Gastrocnemius medialis (tissue), 4 donors: ENCODE results near the gene IFFO2.

ENCODE experiments used
- CTCF ChIP-seq, 5 experiments: fragments of 450-650 bp in 3 of 5; fragments of 200-600 bp in 2 of 5; sonication (generic) in 2 of 5; IDR thresholded peaks in 4 of 5; conservative IDR thresholded peaks in 1 of 5; 1 replicate in 4 of 5; 2 replicates in 1 of 5; pipeline ENCODE4 v1.5.1; 2016 to 2019; ENCODE audit warnings: antibody characterized with exemption in 5 of 5, mild to moderate bottlenecking in 3 of 5, moderate library complexity in 3 of 5
- POLR2A ChIP-seq, 2 donors: fragments of 450-650 bp; IDR thresholded peaks; one replicate each; pipeline ENCODE4 v1.6.1; 2017; ENCODE audit warnings: antibody characterized with exemption in 2 of 2, mild to moderate bottlenecking in 2 of 2, moderate library complexity in 2 of 2

DNA sequence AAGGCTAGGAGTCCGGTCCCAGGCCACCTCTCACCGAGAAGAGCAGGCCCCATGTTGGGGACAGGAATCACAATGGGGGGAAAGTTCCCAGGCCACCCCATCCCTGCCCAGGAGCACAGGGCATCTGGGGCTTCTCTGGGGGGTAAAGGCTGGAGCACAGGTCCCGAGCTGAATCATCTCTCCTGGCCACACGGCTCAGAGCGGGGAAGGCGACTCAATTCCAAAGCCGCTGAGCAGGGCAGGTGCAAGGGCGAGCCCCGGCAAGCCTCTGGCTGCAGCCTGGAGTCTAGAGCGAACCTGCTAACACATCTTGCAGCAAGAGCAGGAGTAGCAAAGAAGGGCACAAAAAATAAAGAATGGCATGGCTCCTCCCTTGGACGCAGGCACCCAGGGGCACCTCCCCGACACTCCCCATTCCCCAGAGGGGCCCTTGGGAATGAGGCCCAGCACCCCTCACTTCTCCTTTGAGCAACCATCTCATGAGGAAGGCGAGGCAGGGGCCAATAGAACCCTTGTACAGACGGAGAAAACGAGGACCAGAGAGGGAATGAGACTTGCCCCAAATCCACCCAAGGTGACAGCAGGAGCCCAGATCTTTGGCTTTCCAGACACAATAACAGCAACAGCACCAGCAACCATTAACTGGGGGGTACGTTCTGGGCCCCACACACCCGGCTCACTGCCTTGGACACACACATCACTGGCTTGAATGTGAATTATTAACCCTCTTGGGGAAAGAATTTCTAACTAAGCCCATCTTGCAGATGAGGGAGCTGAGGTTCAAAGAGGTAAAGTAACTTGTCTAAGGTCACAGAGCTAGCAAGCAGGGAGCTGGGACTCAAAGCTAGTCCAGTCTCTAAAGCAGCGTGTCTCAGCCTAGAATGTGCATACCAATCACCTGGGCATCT, 33.4 kb downstream of the IFFO2 start:
- no peak for TF ChIP-seq POLR2A (IDR thresholded peaks at IDR 0.05)
- peak in 1 of 5 experiments; percentile 4 for TF ChIP-seq CTCF (IDR thresholded peaks at IDR 0.05 in 4 of 5, conservative IDR thresholded peaks at IDR 0.05 in 1 of 5)
